Neural crest cell (in vitro differentiated cells): ENCODE measurements around the gene GALR3. TPM values are rescaled to one million over a fixed set of nuclear protein-coding genes. Genes with fewer than 3 reads are reported as not detected.

ENCODE experiments used
- DNase-seq: peaks from one replicate; pipeline ENCODE4 v3.0.0; 2021; ENCODE audit warnings: low read depth, mixed read lengths, low spot score
- H3K27ac Mint-ChIP-seq: one replicate; pipeline ENCODE4 v1.8.0; 2021; ENCODE audit warnings: mild to moderate bottlenecking, mixed read lengths; ENCODE audit not compliant: unreplicated experiment
- H3K27me3 Mint-ChIP-seq: 2 replicates; pipeline ENCODE4 v1.8.0; 2021; ENCODE audit warnings: low read depth, mild to moderate bottlenecking, mixed read lengths
- H3K36me3 Mint-ChIP-seq: 2 replicates; pipeline ENCODE4 v1.8.0; 2021; ENCODE audit warnings: low read depth, mild to moderate bottlenecking, mixed read lengths
- H3K4me1 Mint-ChIP-seq: 2 replicates; pipeline ENCODE4 v1.8.0; 2021; ENCODE audit warnings: mixed read lengths
- H3K4me3 Mint-ChIP-seq: one replicate; pipeline ENCODE4 v1.8.0; 2021; ENCODE audit warnings: mild to moderate bottlenecking, mixed read lengths
- H3K9me3 Mint-ChIP-seq: 2 replicates; pipeline ENCODE4 v1.8.0; 2021; ENCODE audit warnings: mixed read lengths
- total RNA-seq: library from RNA; stranded (reverse); gene quantifications from 2 replicates; pipeline ENCODE4 v1.2.1, GENCODE V29; 2021
- TF ChIP-seq, protein P1 (sequence below): fragments of 200-600 bp; sonication (generic); conservative IDR thresholded peaks from 2 replicates; pipeline ENCODE4 v1.5.0; 2021; ENCODE audit warnings: antibody characterized with exemption, mild to moderate bottlenecking

The GALR3 gene
- total RNA-seq, 1 donor from 2014 or later: 0.49 TPM

DNA sequence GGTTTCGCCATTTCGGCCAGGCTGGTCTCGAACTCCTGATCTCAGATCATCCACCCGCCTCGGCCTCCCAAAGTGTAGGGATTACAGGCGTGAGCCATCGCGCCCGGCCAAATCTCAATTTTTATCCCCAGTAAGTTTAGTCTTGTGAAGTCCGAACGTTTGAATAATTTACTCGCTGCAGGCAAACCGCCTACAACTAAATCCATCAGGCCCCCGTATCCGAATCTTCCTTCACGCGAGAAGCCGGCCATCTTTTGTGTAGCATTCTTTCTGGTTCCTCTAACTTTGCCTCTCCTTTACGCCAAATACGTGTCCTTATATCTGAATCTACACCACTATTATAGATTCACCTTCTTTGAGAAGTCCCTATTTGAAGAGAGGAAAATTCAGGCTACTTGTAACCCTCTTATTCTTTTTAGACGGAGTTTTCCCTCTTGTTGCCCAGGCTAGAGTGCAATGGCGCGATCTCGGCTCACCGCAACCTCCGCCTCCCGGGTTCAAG, 25.5 kb downstream of the GALR3 start:
- TF ChIP-seq, protein P1, sequence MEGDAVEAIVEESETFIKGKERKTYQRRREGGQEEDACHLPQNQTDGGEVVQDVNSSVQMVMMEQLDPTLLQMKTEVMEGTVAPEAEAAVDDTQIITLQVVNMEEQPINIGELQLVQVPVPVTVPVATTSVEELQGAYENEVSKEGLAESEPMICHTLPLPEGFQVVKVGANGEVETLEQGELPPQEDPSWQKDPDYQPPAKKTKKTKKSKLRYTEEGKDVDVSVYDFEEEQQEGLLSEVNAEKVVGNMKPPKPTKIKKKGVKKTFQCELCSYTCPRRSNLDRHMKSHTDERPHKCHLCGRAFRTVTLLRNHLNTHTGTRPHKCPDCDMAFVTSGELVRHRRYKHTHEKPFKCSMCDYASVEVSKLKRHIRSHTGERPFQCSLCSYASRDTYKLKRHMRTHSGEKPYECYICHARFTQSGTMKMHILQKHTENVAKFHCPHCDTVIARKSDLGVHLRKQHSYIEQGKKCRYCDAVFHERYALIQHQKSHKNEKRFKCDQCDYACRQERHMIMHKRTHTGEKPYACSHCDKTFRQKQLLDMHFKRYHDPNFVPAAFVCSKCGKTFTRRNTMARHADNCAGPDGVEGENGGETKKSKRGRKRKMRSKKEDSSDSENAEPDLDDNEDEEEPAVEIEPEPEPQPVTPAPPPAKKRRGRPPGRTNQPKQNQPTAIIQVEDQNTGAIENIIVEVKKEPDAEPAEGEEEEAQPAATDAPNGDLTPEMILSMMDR: no peak
- no peak for DNase-seq
- peak overlapping the region; percentile 93 for H3K27ac Mint-ChIP-seq
- no peaks in the 10 kb centered on the region for H3K27me3 Mint-ChIP-seq
- peak overlapping the region; percentile 94 for H3K4me3 Mint-ChIP-seq
- peaks cover 10% of the 10 kb centered on the region for H3K36me3 Mint-ChIP-seq
- H3K4me1 Mint-ChIP-seq: peaks cover 32% of the 10 kb centered on the region
- no peaks in the 10 kb centered on the region for H3K9me3 Mint-ChIP-seq

DNA sequence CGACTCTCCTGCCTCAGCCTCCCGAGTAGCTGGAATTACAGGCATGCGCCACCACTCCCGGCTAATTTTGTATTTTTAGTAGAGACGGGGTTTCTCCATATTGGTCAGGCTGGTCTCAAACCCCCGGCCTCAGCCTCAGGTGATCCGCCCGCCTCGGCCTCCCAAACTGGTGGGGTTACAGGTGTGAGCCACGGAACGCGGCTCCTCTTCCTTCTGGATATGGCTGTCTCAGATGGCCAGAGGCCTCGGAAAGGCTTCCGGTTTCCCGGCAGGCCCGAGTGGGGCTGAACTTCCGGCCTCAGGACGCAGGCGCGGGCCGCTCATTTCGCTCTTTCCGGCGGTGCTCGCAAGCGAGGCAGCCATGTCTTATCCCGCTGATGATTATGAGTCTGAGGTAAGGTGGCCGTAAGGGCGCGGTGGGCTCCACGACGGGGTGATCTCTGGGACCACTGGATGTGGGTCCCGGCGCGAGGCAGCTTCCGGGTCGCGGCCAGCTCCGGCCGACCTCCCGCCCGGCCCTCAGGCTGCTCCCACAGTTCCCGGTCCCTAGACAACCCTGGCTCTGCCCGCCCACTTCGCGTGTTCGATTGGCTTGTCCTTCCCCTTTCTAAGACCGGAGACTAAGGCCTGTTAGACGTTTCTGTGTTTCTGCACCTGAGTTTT, 26.0 kb downstream of the GALR3 start, which contains the start of gene EIF3L:
Gene EIF3L, plus strand, starts transcription at position 331 of the 663 bp plus-strand sequence. Its CDS starts 31 bp downstream, at position 362.
- H3K4me3 Mint-ChIP-seq: peak within 1 kb of the TSS; percentile 94
- H3K27me3 Mint-ChIP-seq: no peaks in the 10 kb centered on the region
- no peaks in the 10 kb centered on the region for H3K9me3 Mint-ChIP-seq
- TF ChIP-seq, protein P1: no peak
- H3K4me1 Mint-ChIP-seq: peaks cover 32% of the 10 kb centered on the region
- peaks cover 14% of the 10 kb centered on the region for H3K36me3 Mint-ChIP-seq
- peak; percentile 82 for DNase-seq
- peak within 1 kb of the TSS; percentile 93 for H3K27ac Mint-ChIP-seq

DNA sequence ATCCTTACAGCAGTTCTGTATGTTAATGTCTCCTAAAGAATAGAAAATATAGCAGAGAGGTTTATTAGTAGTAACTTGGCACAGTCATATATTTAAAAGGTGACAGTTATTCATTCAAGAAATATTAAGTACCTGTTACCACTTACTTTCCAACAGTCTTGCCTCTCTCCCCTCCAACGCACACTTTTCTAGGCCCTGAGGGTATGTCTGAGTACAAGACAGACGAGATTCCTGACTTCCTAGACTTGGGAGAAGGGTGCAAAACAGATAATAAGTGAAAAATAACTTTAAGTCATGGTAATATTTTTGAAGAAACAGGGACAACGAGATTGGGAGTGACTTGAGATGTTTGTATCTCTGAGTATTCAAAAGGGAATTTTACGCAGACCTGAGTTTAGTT, 27.6 kb downstream of the GALR3 start:
- H3K4me1 Mint-ChIP-seq: peaks cover 32% of the 10 kb centered on the region
- no peak for DNase-seq
- peak overlapping the region; percentile 94 for H3K4me3 Mint-ChIP-seq
- TF ChIP-seq, protein P1: no peak
- no peak overlapping the region for H3K27ac Mint-ChIP-seq
- no peaks in the 10 kb centered on the region for H3K9me3 Mint-ChIP-seq
- peaks cover 26% of the 10 kb centered on the region for H3K36me3 Mint-ChIP-seq
- no peaks in the 10 kb centered on the region for H3K27me3 Mint-ChIP-seq

DNA sequence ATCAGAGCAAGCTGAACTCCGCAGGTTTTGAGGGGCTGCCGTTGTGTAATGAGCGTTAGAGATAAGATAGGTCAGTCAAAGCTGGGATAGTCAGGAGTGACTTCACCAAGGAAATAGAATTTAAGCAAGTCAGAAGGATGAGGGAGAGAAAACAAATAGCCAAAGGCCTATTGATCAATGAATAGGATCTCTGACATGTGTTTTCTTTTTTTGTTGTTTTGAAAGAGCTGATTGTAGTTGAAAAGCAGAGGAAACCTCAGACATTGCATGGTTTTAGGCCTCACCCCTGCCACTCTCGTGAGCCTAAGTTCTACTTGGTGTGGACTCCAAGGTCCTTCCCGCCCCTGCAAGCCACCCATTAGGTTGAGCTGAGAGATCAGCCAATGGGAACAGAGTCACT, 29.2 kb downstream of the GALR3 start:
- DNase-seq: no peak
- Mint-ChIP-seq H3K27me3 (no peaks in the 10 kb centered on the region), H3K36me3 (peaks cover 28% of the 10 kb centered on the region), H3K9me3 (no peaks in the 10 kb centered on the region), H3K4me3 (no peak overlapping the region), H3K4me1 (peaks cover 31% of the 10 kb centered on the region), H3K27ac (no peak overlapping the region)
- TF ChIP-seq, protein P1: no peak

DNA sequence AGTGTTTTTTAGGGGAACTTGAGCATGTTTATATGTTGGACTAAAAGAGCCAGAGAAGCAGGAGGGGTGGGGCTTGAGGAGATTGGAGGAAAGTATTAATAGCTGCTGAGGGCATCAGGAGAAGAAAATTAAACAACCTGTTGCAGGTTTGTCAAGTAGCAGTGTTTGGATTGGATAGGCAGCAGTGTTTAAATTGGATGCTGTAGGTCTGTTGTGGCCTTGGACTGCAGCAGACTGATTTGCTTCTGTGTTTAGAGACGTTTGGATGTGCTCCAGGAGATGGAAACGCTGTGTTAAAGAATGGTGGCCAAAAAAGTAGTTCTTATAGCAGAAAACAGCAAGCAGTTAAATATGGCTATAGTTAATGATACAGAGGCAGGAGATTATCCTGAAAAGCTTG, 31.8 kb downstream of the GALR3 start:
- no peaks in the 10 kb centered on the region for H3K9me3 Mint-ChIP-seq
- H3K4me1 Mint-ChIP-seq: peaks cover 11% of the 10 kb centered on the region
- no peak overlapping the region for H3K27ac Mint-ChIP-seq
- TF ChIP-seq, protein P1: no peak
- peaks cover 36% of the 10 kb centered on the region for H3K36me3 Mint-ChIP-seq
- H3K27me3 Mint-ChIP-seq: no peaks in the 10 kb centered on the region
- no peak overlapping the region for H3K4me3 Mint-ChIP-seq
- no peak for DNase-seq
